H9 (cell line): Measurements from ENCODE around the gene TUBA4A. TPM values are rescaled to one million over a fixed set of nuclear protein-coding genes. Genes with fewer than 3 reads are reported as not detected.

Experiments used
- DNase-seq: peaks from one replicate; pipeline ENCODE4 v3.0.0-alpha.2; 2017
- H2AFZ ChIP-seq: one replicate; pipeline ENCODE4 v1.6.1; 2013; ENCODE audit warnings: mild to moderate bottlenecking, low read length, control low read depth, moderate library complexity
- H2AK5ac ChIP-seq: 2 replicates; pipeline ENCODE4 v1.6.1; 2013; ENCODE audit warnings: low read length, control low read depth, mixed read lengths; ENCODE audit not compliant: insufficient read length
- H2BK120ac ChIP-seq: one replicate; pipeline ENCODE4 v1.6.1; 2013; ENCODE audit warnings: low read depth, mild to moderate bottlenecking, low read length, control low read depth, inconsistent platforms; ENCODE audit not compliant: poor library complexity, severe bottlenecking
- H2BK12ac ChIP-seq: 2 replicates; pipeline ENCODE4 v1.6.1; 2013; ENCODE audit warnings: low read length, control low read depth, mixed read lengths, low read depth; ENCODE audit not compliant: insufficient read length
- H2BK15ac ChIP-seq: 2 replicates; pipeline ENCODE4 v1.6.1; 2013; ENCODE audit warnings: low read depth, low read length, control low read depth
- H2BK20ac ChIP-seq: one replicate; pipeline ENCODE4 v1.6.1; 2013; ENCODE audit warnings: low read depth, mild to moderate bottlenecking, low read length, control low read depth, inconsistent platforms; ENCODE audit not compliant: poor library complexity, severe bottlenecking
- H2BK5ac ChIP-seq: 2 replicates; pipeline ENCODE4 v1.6.1; 2013; ENCODE audit warnings: low read length, control low read depth, mixed read lengths; ENCODE audit not compliant: insufficient read length
- H3K14ac ChIP-seq: 2 replicates; pipeline ENCODE4 v1.6.1; 2013; ENCODE audit warnings: low read length, control low read depth; ENCODE audit not compliant: insufficient read depth
- H3K18ac ChIP-seq: 2 replicates; pipeline ENCODE4 v1.6.1; 2013; ENCODE audit warnings: low read depth, mild to moderate bottlenecking, mixed read lengths, low read length, control low read depth; ENCODE audit not compliant: insufficient read length
- H3K23ac ChIP-seq: 2 replicates; pipeline ENCODE4 v1.6.1; 2013; ENCODE audit warnings: low read length, control low read depth, mixed read lengths, low read depth; ENCODE audit not compliant: insufficient read length
- H3K23me2 ChIP-seq: 2 replicates; pipeline ENCODE4 v1.6.1; 2013; ENCODE audit warnings: low read depth, mild to moderate bottlenecking, mixed read lengths, low read length, control low read depth; ENCODE audit not compliant: insufficient read length, poor library complexity, severe bottlenecking
- H3K27ac ChIP-seq: 2 replicates; pipeline ENCODE4 v1.5.1; 2013; ENCODE audit warnings: low read length, control low read depth, mixed read lengths, low read depth; ENCODE audit not compliant: insufficient read length
- H3K27me3 ChIP-seq: 2 replicates; pipeline ENCODE4 v1.6.1; 2013; ENCODE audit warnings: low read length, control low read depth, inconsistent platforms; ENCODE audit not compliant: insufficient read depth
- H3K4ac ChIP-seq: 2 replicates; pipeline ENCODE4 v1.6.1; 2013; ENCODE audit warnings: low read depth, mild to moderate bottlenecking, control low read depth, inconsistent platforms, low read length, moderate library complexity
- H3K4me1 ChIP-seq: 2 replicates; pipeline ENCODE4 v1.6.1; 2013; ENCODE audit warnings: low read length, control low read depth, inconsistent platforms; ENCODE audit not compliant: insufficient read depth
- H3K4me2 ChIP-seq: 2 replicates; pipeline ENCODE4 v1.6.1; 2013; ENCODE audit warnings: low read length, control low read depth, mixed read lengths; ENCODE audit not compliant: insufficient read length, insufficient read depth
- H3K56ac ChIP-seq: 2 replicates; pipeline ENCODE4 v1.6.1; 2013; ENCODE audit warnings: low read depth, mild to moderate bottlenecking, mixed read lengths, low read length, control low read depth; ENCODE audit not compliant: insufficient read length
- H3K79me1 ChIP-seq: 2 replicates; pipeline ENCODE4 v1.6.1; 2013; ENCODE audit warnings: low read depth, mild to moderate bottlenecking, moderate library complexity, low read length, control low read depth, inconsistent platforms; ENCODE audit not compliant: insufficient read depth, poor library complexity, severe bottlenecking
- H3K79me2 ChIP-seq: 2 replicates; pipeline ENCODE4 v1.6.1; 2013; ENCODE audit warnings: low read length, control low read depth, inconsistent platforms; ENCODE audit not compliant: insufficient read depth
- H3K9ac ChIP-seq: 2 replicates; pipeline ENCODE4 v1.6.1; 2013; ENCODE audit warnings: low read length, control low read depth, mixed read lengths; ENCODE audit not compliant: insufficient read length; ENCODE audit errors: extremely low read depth
- H3K9me3 ChIP-seq: one replicate; pipeline ENCODE4 v1.6.1; 2013; ENCODE audit warnings: low read depth, low read length, inconsistent platforms; ENCODE audit not compliant: control insufficient read depth
- H3T11ph ChIP-seq: one replicate; pipeline ENCODE4 v1.6.1; 2013; ENCODE audit warnings: mild to moderate bottlenecking, low read length, control low read depth, inconsistent platforms
- H4K20me1 ChIP-seq: one replicate; pipeline ENCODE4 v1.6.1; 2013; ENCODE audit not compliant: control insufficient read depth, insufficient read length, insufficient read depth
- H4K5ac ChIP-seq: 2 replicates; pipeline ENCODE4 v1.6.1; 2013; ENCODE audit warnings: low read depth, mild to moderate bottlenecking, mixed read lengths, low read length, control low read depth; ENCODE audit not compliant: insufficient read length
- H4K8ac ChIP-seq: replicated peaks from 2 replicates; pipeline ENCODE4 v1.6.1; 2013; ENCODE audit warnings: low read length, control low read depth, mixed read lengths, low read depth; ENCODE audit not compliant: insufficient read length
- H4K91ac ChIP-seq: 2 replicates; pipeline ENCODE4 v1.6.1; 2013; ENCODE audit warnings: low read depth, mild to moderate bottlenecking, moderate library complexity, mixed read lengths, low read length, control low read depth; ENCODE audit not compliant: insufficient read length
- H3K27ac Mint-ChIP-seq, 3 experiments: 2 replicates in 2 of 3; 3 replicates in 1 of 3; pipeline ENCODE4 v1.8.0; 2020 to 2021; ENCODE audit warnings: mixed read lengths in 3 of 3, mild to moderate bottlenecking in 1 of 3, moderate library complexity in 1 of 3
- H3K27me3 Mint-ChIP-seq: 2 replicates; pipeline ENCODE4 v1.8.0; 2021; ENCODE audit warnings: low read depth, mild to moderate bottlenecking, moderate library complexity, mixed read lengths
- H3K36me3 Mint-ChIP-seq, 3 experiments: 2 replicates in 2 of 3; 3 replicates in 1 of 3; pipeline ENCODE4 v1.8.0; 2020 to 2021; ENCODE audit warnings: low read depth in 3 of 3, mixed read lengths in 3 of 3; ENCODE audit not compliant: insufficient read depth in 1 of 3
- H3K4me1 Mint-ChIP-seq, 2 experiments: 2 replicates each; pipeline ENCODE4 v1.8.0; 2020; ENCODE audit warnings: mixed read lengths in 2 of 2
- H3K4me3 Mint-ChIP-seq, 2 experiments: 2 replicates in 1 of 2; 3 replicates in 1 of 2; pipeline ENCODE4 v1.8.0; 2020 to 2021; ENCODE audit warnings: mild to moderate bottlenecking in 2 of 2, mixed read lengths in 2 of 2, moderate library complexity in 1 of 2
- H3K9me3 Mint-ChIP-seq, 2 experiments: 2 replicates in 1 of 2; 3 replicates in 1 of 2; pipeline ENCODE4 v1.8.0; 2020; ENCODE audit warnings: mild to moderate bottlenecking in 2 of 2, mixed read lengths in 2 of 2, moderate library complexity in 1 of 2
- CTCF ChIP-seq: fragments of 200-600 bp; sonication (generic); conservative IDR thresholded peaks from 3 replicates; pipeline ENCODE4 v1.8.0; 2021; ENCODE audit warnings: antibody characterized with exemption, mild to moderate bottlenecking
- WGBS: extraction: QIAGEN DNeasy Blood & Tissue Kit; methylation state at CpG from one replicate; pipeline ENCODE4 v1.1.7; 2013; ENCODE audit warnings: missing lambda C conversion rate, low lambda C conversion rate, mixed read lengths; ENCODE audit not compliant: insufficient read length; ENCODE audit errors: extremely low coverage; 5-methylcytosine and 5-hydroxymethylcytosine counted together
- total RNA-seq: library from RNA; stranded (reverse); gene quantifications from 2 replicates; pipeline ENCODE4 v1.2.1, GENCODE V29; 2021

The TUBA4A gene
- total RNA-seq, 1 experiment from 2014 or later, result 25.5 TPM

DNA sequence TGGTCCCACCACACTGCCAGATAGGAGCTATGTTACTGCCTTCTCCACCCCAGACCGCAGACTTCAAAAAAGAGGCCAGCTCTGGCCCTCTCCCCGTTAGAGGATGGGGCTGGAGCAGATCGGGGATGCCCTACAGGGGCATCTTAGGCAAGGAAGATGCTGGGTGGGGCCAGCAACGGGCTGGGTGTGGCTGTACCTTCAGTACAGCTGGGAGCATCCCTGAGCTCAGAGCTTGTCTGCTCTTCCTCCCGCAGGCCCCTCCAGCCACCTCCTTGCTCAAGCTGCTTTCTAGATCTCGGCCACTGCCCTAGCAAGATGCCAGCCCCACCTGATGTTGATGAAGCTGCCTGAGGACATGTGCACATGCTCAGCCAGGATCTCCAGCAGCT lies 45.6 kb upstream of the TUBA4A start:
- Histone ChIP-seq H2BK5ac (no peak overlapping the region), H2AFZ (no peak overlapping the region), H3K79me2 (no peaks in the 10 kb centered on the region), H3K79me1 (no peaks in the 10 kb centered on the region), H2BK15ac (no peak overlapping the region), H3K23me2 (peaks cover 1% of the 10 kb centered on the region), H3K9me3 (no peaks in the 10 kb centered on the region), H2BK120ac (no peak overlapping the region), H4K8ac (no peak overlapping the region), H2BK12ac (no peak overlapping the region), H3K18ac (no peak overlapping the region), H3K4ac (no peak overlapping the region), H2AK5ac (no peak overlapping the region), H3K9ac (no peak overlapping the region), H4K5ac (no peak overlapping the region), H3K27me3 (no peaks in the 10 kb centered on the region; the same call in 1 of the 2 replicates), H3K23ac (no peak overlapping the region), H4K91ac (no peak overlapping the region), H3T11ph (no peak overlapping the region), H3K56ac (no peak overlapping the region), H3K4me1 (no peaks in the 10 kb centered on the region), H2BK20ac (no peak overlapping the region), H3K4me2 (no peak overlapping the region), H3K14ac (no peak overlapping the region), H4K20me1 (no peaks in the 10 kb centered on the region), H3K27ac (no peak overlapping the region)
- peaks cover 0 to 4% (median 2%) of the 10 kb centered on the region in 3 experiments; a peak in 2 of 7 replicates for H3K36me3 Mint-ChIP-seq
- no peak overlapping the region for H3K4me3 Mint-ChIP-seq
- peaks cover 13 to 21% of the 10 kb centered on the region in 2 experiments for H3K4me1 Mint-ChIP-seq
- no peak for DNase-seq
- no peak overlapping the region for H3K27ac Mint-ChIP-seq
- WGBS, result no CpG with 5 or more reads among the region's 6 CpGs
- H3K27me3 Mint-ChIP-seq, result peaks cover 64% of the 10 kb centered on the region
- no peak for TF ChIP-seq CTCF
- H3K9me3 Mint-ChIP-seq, result peaks cover 0 to 5% of the 10 kb centered on the region in 2 experiments; a peak in 2 of 5 replicates
